ENCODE measurements around the gene RASGRF2.

DNA sequence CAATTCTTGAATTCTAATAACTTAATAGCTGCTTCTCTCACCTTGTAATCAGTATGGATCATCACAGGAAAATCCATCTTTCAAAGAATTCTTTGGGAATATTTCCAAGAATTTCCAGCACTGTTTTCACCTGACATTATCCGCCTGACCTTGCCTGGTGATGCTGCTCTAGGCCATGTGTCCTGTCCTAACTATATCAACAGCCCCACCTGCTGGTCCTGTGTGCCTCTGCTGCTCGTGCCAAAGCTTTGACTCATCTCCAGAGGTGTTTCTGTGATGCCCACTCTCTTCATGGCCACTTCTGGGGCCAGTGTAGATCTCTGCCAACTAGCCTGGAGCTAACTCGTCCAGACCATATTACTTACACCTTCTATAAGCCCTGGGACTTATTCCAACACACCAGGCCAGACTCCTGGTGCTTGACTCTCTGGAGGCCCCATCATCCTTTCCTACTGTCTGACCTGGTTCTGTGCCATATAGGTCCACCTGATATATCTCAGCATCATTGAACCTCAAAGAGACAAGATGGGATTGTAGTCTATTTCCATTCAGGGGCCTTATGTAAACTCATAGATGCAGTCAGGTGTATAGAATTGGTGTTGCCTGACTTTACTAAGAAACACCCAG lies 205.4 kb downstream of the RASGRF2 start:
- TF ChIP-seq SP1 (IDR thresholded peaks at IDR 0.05; ENCODE audit: low read depth, low read length) (no peak), RXRA (IDR thresholded peaks at IDR 0.05; ENCODE audit: insufficient read depth, low read depth, low read length) (no peak), EZH2 (IDR thresholded peaks at IDR 0.05; ENCODE audit: low read depth, low read length, severe bottlenecking) (no peak), POLR2A (IDR thresholded peaks at IDR 0.05; ENCODE audit: control extremely low read depth in 1 of 2, low read depth in 2 of 2, low read length in 2 of 2) (no peak), TCF12 (IDR thresholded peaks at IDR 0.05; ENCODE audit: low read depth, low read length) (no peak), BCL11A (IDR thresholded peaks at IDR 0.05; ENCODE audit: low read depth in 2 of 2, low read length in 2 of 2) (no peak), JUN (IDR thresholded peaks at IDR 0.05; ENCODE audit: low read depth, low read length) (no peak), CEBPB (IDR thresholded peaks at IDR 0.05; ENCODE audit: low read depth, low read length) (no peak)
- TF ChIP-seq, protein P1, sequence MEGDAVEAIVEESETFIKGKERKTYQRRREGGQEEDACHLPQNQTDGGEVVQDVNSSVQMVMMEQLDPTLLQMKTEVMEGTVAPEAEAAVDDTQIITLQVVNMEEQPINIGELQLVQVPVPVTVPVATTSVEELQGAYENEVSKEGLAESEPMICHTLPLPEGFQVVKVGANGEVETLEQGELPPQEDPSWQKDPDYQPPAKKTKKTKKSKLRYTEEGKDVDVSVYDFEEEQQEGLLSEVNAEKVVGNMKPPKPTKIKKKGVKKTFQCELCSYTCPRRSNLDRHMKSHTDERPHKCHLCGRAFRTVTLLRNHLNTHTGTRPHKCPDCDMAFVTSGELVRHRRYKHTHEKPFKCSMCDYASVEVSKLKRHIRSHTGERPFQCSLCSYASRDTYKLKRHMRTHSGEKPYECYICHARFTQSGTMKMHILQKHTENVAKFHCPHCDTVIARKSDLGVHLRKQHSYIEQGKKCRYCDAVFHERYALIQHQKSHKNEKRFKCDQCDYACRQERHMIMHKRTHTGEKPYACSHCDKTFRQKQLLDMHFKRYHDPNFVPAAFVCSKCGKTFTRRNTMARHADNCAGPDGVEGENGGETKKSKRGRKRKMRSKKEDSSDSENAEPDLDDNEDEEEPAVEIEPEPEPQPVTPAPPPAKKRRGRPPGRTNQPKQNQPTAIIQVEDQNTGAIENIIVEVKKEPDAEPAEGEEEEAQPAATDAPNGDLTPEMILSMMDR (IDR thresholded peaks at IDR 0.05; ENCODE audit: control extremely low read depth in 1 of 3, insufficient read depth in 1 of 3, low read depth in 1 of 3, low read length in 3 of 3): peak; percentile 85 to 96 (median 95)
- TF ChIP-seq, protein P2, sequence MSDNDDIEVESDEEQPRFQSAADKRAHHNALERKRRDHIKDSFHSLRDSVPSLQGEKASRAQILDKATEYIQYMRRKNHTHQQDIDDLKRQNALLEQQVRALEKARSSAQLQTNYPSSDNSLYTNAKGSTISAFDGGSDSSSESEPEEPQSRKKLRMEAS (IDR thresholded peaks at IDR 0.05): peak; percentile 77

Data from H1 (cell line).